ENCODE measurements around the gene KCNIP1. TPM values are rescaled to one million over a fixed set of nuclear protein-coding genes. Genes with fewer than 3 reads are reported as not detected.

The KCNIP1 gene
- total RNA-seq, 2 donors from 2014 or later = 1.6 to 13.5 TPM

GRCh38 chr5:170629566-170630175 is 125.9 kb downstream of the KCNIP1 start:
- H3K27ac ChIP-seq = no peak overlapping the region
- no peaks in the 10 kb centered on the region for H3K27me3 ChIP-seq (replicated peaks; ENCODE audit: insufficient read depth)
- no peak for DNase-seq (ENCODE audit: low spot score)
- no peak for TF ChIP-seq POLR2A (IDR thresholded peaks at IDR 0.05)
- no peak for TF ChIP-seq CTCF (IDR thresholded peaks at IDR 0.05)
- TF ChIP-seq POLR2AphosphoS5 (IDR thresholded peaks at IDR 0.05) = no peak
- no peaks in the 10 kb centered on the region for H3K36me3 ChIP-seq
- no peaks in the 10 kb centered on the region for H3K4me1 ChIP-seq (replicated peaks)
- WGBS = 81% methylated on average over 7 of the region's 7 CpGs
- H3K9me3 ChIP-seq = no peaks in the 10 kb centered on the region
- H3K4me3 ChIP-seq = no peak overlapping the region
- intact Hi-C loops (cut with DNase I) = loop anchor here (5.0 to 10.0 kb wide), 2 partner anchors 407 to 535 kb away; no protein-coding TSS in a partner anchor

GRCh38 chr5:170630226-170630625 is 126.4 kb downstream of the KCNIP1 start:
- 87% methylated on average over 8 of the region's 8 CpGs for WGBS
- Histone ChIP-seq H3K27me3 (replicated peaks; ENCODE audit: insufficient read depth) (no peaks in the 10 kb centered on the region), H3K9me3 (no peaks in the 10 kb centered on the region), H3K36me3 (no peaks in the 10 kb centered on the region), H3K27ac (no peak overlapping the region), H3K4me1 (replicated peaks) (no peaks in the 10 kb centered on the region), H3K4me3 (no peak overlapping the region)
- DNase-seq (ENCODE audit: low spot score) = no peak
- TF ChIP-seq CTCF (IDR thresholded peaks at IDR 0.05) = no peak
- no peak for TF ChIP-seq POLR2AphosphoS5 (IDR thresholded peaks at IDR 0.05)
- TF ChIP-seq POLR2A (IDR thresholded peaks at IDR 0.05) = no peak
- intact Hi-C loops (cut with DNase I) = loop anchor here (5.0 to 10.0 kb wide), 2 partner anchors 408 to 535 kb away; no protein-coding TSS in a partner anchor

- intact Hi-C loops (cut with DNase I) = loop anchor here (5.0 to 10.0 kb wide), 2 partner anchors 408 to 536 kb away; no protein-coding TSS in a partner anchor
- no peak for DNase-seq (ENCODE audit: low spot score)
These were observed 126.9 kb downstream of the KCNIP1 start for GRCh38 chr5:170630711-170631141.

GRCh38 chr5:170631466-170632195 is 127.8 kb downstream of the KCNIP1 start:
- 34% methylated on average over 16 of the region's 16 CpGs for WGBS
- H3K27me3 ChIP-seq (replicated peaks; ENCODE audit: insufficient read depth) = no peaks in the 10 kb centered on the region
- intact Hi-C loops (cut with DNase I) = loop anchor here (2.0 to 10.0 kb wide), 3 partner anchors 197 to 537 kb away; no protein-coding TSS in a partner anchor
- no peak overlapping the region for H3K27ac ChIP-seq
- no peaks in the 10 kb centered on the region for H3K36me3 ChIP-seq
- no peak overlapping the region for H3K4me3 ChIP-seq
- no peak for TF ChIP-seq POLR2AphosphoS5 (IDR thresholded peaks at IDR 0.05)
- TF ChIP-seq POLR2A (IDR thresholded peaks at IDR 0.05) = no peak
- TF ChIP-seq CTCF (IDR thresholded peaks at IDR 0.05) = no peak
- no peaks in the 10 kb centered on the region for H3K9me3 ChIP-seq
- no peak for DNase-seq (ENCODE audit: low spot score)
- no peaks in the 10 kb centered on the region for H3K4me1 ChIP-seq (replicated peaks)

More at GRCh38 chr5:170630711-170631141, 126.9 kb downstream of the KCNIP1 start:
- no peaks in the 10 kb centered on the region for H3K36me3 ChIP-seq
- H3K27me3 ChIP-seq (replicated peaks; ENCODE audit: insufficient read depth) = no peaks in the 10 kb centered on the region
- no peaks in the 10 kb centered on the region for H3K9me3 ChIP-seq
- no peak overlapping the region for H3K27ac ChIP-seq
- H3K4me3 ChIP-seq = no peak overlapping the region
- TF ChIP-seq POLR2AphosphoS5 (IDR thresholded peaks at IDR 0.05) (no peak), CTCF (IDR thresholded peaks at IDR 0.05) (no peak), POLR2A (IDR thresholded peaks at IDR 0.05) (no peak)
- no peaks in the 10 kb centered on the region for H3K4me1 ChIP-seq (replicated peaks)
- 66% methylated on average over 3 of the region's 3 CpGs for WGBS
